HG03097 (cell line): Measurements from ENCODE around the gene TUBB4A.

Experiments used
- ATAC-seq: cut with Tn5 transposase; IDR thresholded peaks from one replicate; pipeline ENCODE4 v1.9.1; 2021; ENCODE audit not compliant: unreplicated experiment, low FRiP score

The TUBB4A gene

GRCh38 chr19:6472713-6473112, 29.4 kb downstream of the TUBB4A start:
- no peak for ATAC-seq

GRCh38 chr19:6471076-6471475, 31.0 kb downstream of the TUBB4A start:
- ATAC-seq = no peak

- ATAC-seq = no peak
These were observed 31.9 kb downstream of the TUBB4A start for GRCh38 chr19:6470173-6470572.

GRCh38 chr19:6467384-6467783, 34.7 kb downstream of the TUBB4A start:
- no peak for ATAC-seq

- no peak for ATAC-seq
These were observed 35.4 kb downstream of the TUBB4A start for GRCh38 chr19:6466526-6467248.

GRCh38 chr19:6465663-6466062, 36.4 kb downstream of the TUBB4A start:
- ATAC-seq = no peak

- no peak for ATAC-seq
These were observed 37.1 kb downstream of the TUBB4A start for GRCh38 chr19:6465006-6465405.

- no peak for ATAC-seq
These were observed 37.8 kb downstream of the TUBB4A start, which contains the start of gene CRB3 for GRCh38 chr19:6464070-6464873. Gene CRB3 (plus strand): TSS chr19:6464271. CDS start chr19:6464702, 431 bp downstream.

- peak; percentile 82 for ATAC-seq
These were observed 41.8 kb downstream of the TUBB4A start for GRCh38 chr19:6460099-6460884.

GRCh38 chr19:6459262-6460098, 42.6 kb downstream of the TUBB4A start, which contains the start of gene SLC25A23:
Gene SLC25A23 (minus strand): TSS chr19:6459792. CDS start chr19:6459628, 164 bp downstream.
- peak; percentile 35 for ATAC-seq

- no peak for ATAC-seq
These were observed 43.3 kb downstream of the TUBB4A start for GRCh38 chr19:6458695-6459261.

GRCh38 chr19:6457958-6458694, 44.0 kb downstream of the TUBB4A start:
- no peak for ATAC-seq

- no peak for ATAC-seq
These were observed 46.2 kb downstream of the TUBB4A start for GRCh38 chr19:6455924-6456323.

GRCh38 chr19:6453951-6454565, 48.1 kb downstream of the TUBB4A start:
- no peak for ATAC-seq

GRCh38 chr19:6452899-6453298, 49.2 kb downstream of the TUBB4A start:
- no peak for ATAC-seq

- ATAC-seq = no peak
These were observed 49.9 kb downstream of the TUBB4A start for GRCh38 chr19:6452223-6452614.

GRCh38 chr19:6451583-6452222, 50.4 kb downstream of the TUBB4A start:
- ATAC-seq = no peak

GRCh38 chr19:6450166-6450565, 51.9 kb downstream of the TUBB4A start:
- ATAC-seq = no peak
